BLaER1 treated with 17β-estradiol and CSF1 and Interleukin-3, amounts not matched to agents 10 nM and 100 nM (cell line): ENCODE measurements around the gene KIRREL3.

Source experiments
- H3K27ac ChIP-seq, 11 experiments: shearing (Covaris generic); formaldehyde crosslinking; 2 replicates each; pipeline ENCODE4 v1.8.1; 2022
- H3K27me3 ChIP-seq, 11 experiments: shearing (Covaris generic); formaldehyde crosslinking; 2 replicates each; pipeline ENCODE4 v1.8.1; 2022
- H3K36me3 ChIP-seq, 11 experiments: shearing (Covaris generic); formaldehyde crosslinking; 2 replicates each; pipeline ENCODE4 v1.8.1; 2022
- H3K4me1 ChIP-seq, 10 experiments: shearing (Covaris generic); formaldehyde crosslinking; 2 replicates each; pipeline ENCODE4 v1.8.1; 2022
- H3K4me2 ChIP-seq, 11 experiments: shearing (Covaris generic); formaldehyde crosslinking; 2 replicates each; pipeline ENCODE4 v1.8.1; 2022
- H3K4me3 ChIP-seq, 10 experiments: shearing (Covaris generic); formaldehyde crosslinking; 2 replicates each; pipeline ENCODE4 v1.8.1; 2022
- H3K9ac ChIP-seq, 11 experiments: shearing (Covaris generic); formaldehyde crosslinking; 2 replicates each; pipeline ENCODE4 v1.8.1; 2022
- H3K9me3 ChIP-seq, 11 experiments: shearing (Covaris generic); formaldehyde crosslinking; replicated peaks in 1 of 11; 2 replicates each; pipeline ENCODE4 v1.8.1; 2022
- H4K20me1 ChIP-seq, 11 experiments: shearing (Covaris generic); formaldehyde crosslinking; 2 replicates each; pipeline ENCODE4 v1.8.1; 2022
- Cebpa-rat ChIP-seq, 11 experiments: shearing (Covaris generic); IDR thresholded peaks; 2 replicates each; pipeline ENCODE4 v1.8.1; 2022

KIRREL3 gene

GRCh38 chr11:126880872-126881271 lies 119.7 kb downstream of the KIRREL3 start:
- no peak overlapping the region for H3K4me3 ChIP-seq
- no peaks in the 10 kb centered on the region for H3K9me3 ChIP-seq
- H3K36me3 ChIP-seq = no peaks in the 10 kb centered on the region
- no peak overlapping the region for H3K4me2 ChIP-seq
- H3K27me3 ChIP-seq = no peaks in the 10 kb centered on the region
- no peak for TF ChIP-seq Cebpa-rat (IDR thresholded peaks at IDR 0.05)
- no peak overlapping the region for H3K27ac ChIP-seq
- peaks cover 0 to 5% (median 0%) of the 10 kb centered on the region in 10 experiments; a peak in 2 of 20 replicates for H3K4me1 ChIP-seq
- no peaks in the 10 kb centered on the region for H4K20me1 ChIP-seq
- no peak overlapping the region for H3K9ac ChIP-seq

GRCh38 chr11:126879516-126879915 lies 121.1 kb downstream of the KIRREL3 start:
- Histone ChIP-seq H3K27ac (no peak overlapping the region), H3K4me1 (peaks cover 0 to 5% (median 0%) of the 10 kb centered on the region in 10 experiments; a peak in 2 of 20 replicates), H3K4me3 (no peak overlapping the region), H3K9me3 (no peaks in the 10 kb centered on the region), H3K4me2 (peak overlapping the region in 1 of 11 experiments; percentile 14; a peak in 2 of 22 replicates), H3K36me3 (no peaks in the 10 kb centered on the region), H3K9ac (no peak overlapping the region), H4K20me1 (no peaks in the 10 kb centered on the region), H3K27me3 (no peaks in the 10 kb centered on the region)
- no peak for TF ChIP-seq Cebpa-rat (IDR thresholded peaks at IDR 0.05)

GRCh38 chr11:126878913-126879482 lies 121.6 kb downstream of the KIRREL3 start:
- peak overlapping the region in 1 of 11 experiments; percentile 14; a peak in 2 of 22 replicates for H3K4me2 ChIP-seq
- no peak overlapping the region for H3K9ac ChIP-seq
- no peaks in the 10 kb centered on the region for H3K9me3 ChIP-seq
- no peak for TF ChIP-seq Cebpa-rat (IDR thresholded peaks at IDR 0.05)
- H3K36me3 ChIP-seq = no peaks in the 10 kb centered on the region
- H4K20me1 ChIP-seq = no peaks in the 10 kb centered on the region
- no peaks in the 10 kb centered on the region for H3K27me3 ChIP-seq
- H3K4me3 ChIP-seq = no peak overlapping the region
- H3K4me1 ChIP-seq = peaks cover 0 to 5% (median 0%) of the 10 kb centered on the region in 10 experiments; a peak in 2 of 20 replicates
- H3K27ac ChIP-seq = no peak overlapping the region

DNA sequence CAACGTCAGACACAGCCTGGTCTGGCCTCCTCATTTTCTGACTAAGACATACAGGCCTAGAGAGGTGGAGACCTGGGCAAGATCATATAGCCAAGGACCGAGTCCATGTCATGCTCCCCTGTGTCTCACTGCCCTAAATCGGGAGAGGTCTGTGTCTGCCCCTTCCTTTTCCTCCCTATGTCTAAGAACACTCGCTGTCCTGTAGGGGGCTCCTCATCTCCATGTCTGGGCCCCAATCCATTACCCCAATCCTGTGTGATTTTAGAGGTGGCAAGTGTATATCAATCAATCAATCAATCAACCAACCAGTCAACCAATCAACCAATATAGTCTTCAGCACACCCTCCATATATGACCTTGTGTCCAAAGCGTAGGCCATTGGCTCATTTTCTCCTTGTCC lies 125.7 kb downstream of the KIRREL3 start:
- no peak overlapping the region for H3K27ac ChIP-seq
- H3K27me3 ChIP-seq = no peaks in the 10 kb centered on the region
- no peaks in the 10 kb centered on the region for H3K36me3 ChIP-seq
- no peak overlapping the region for H3K9ac ChIP-seq
- no peak overlapping the region for H3K4me3 ChIP-seq
- no peak for TF ChIP-seq Cebpa-rat (IDR thresholded peaks at IDR 0.05)
- H3K4me2 ChIP-seq = no peak overlapping the region
- peaks cover 7 to 30% (median 15%) of the 10 kb centered on the region in 11 experiments; a peak in 19 of 22 replicates for H3K9me3 ChIP-seq
- peaks cover 0 to 5% (median 0%) of the 10 kb centered on the region in 10 experiments; a peak in 2 of 20 replicates for H3K4me1 ChIP-seq
- no peaks in the 10 kb centered on the region for H4K20me1 ChIP-seq

GRCh38 chr11:126874276-126874675 lies 126.3 kb downstream of the KIRREL3 start:
- no peak for TF ChIP-seq Cebpa-rat (IDR thresholded peaks at IDR 0.05)
- Histone ChIP-seq H3K4me3 (no peak overlapping the region), H3K9ac (no peak overlapping the region), H3K27ac (no peak overlapping the region), H3K9me3 (peaks cover 7 to 30% (median 15%) of the 10 kb centered on the region in 11 experiments; a peak in 19 of 22 replicates), H4K20me1 (no peaks in the 10 kb centered on the region), H3K4me1 (peaks cover 0 to 3% (median 0%) of the 10 kb centered on the region in 10 experiments; a peak in 2 of 20 replicates), H3K36me3 (no peaks in the 10 kb centered on the region), H3K27me3 (no peaks in the 10 kb centered on the region), H3K4me2 (no peak overlapping the region)

DNA sequence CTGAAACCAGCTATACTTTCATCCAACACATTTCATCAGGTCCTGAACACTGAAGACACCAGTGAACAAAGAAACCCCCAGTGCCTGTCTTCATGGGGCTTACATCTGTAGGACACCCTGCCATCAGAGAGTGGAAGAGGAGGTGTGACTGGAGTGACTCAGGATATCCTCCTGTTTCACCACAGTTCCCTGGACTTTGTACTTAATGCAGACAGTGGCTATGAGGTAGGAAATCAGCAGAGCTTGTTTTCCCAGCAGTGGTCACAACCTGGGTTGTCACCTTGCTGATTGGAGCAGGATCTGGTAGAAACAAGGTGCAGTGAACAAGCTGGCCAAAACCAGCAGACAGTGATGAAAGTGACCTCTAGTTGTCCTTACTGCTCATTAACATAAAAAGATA lies 128.8 kb downstream of the KIRREL3 start:
- H3K9ac ChIP-seq = no peak overlapping the region
- peaks cover 7 to 30% (median 15%) of the 10 kb centered on the region in 11 experiments; a peak in 19 of 22 replicates for H3K9me3 ChIP-seq
- H3K27me3 ChIP-seq = no peaks in the 10 kb centered on the region
- no peaks in the 10 kb centered on the region for H3K4me1 ChIP-seq
- no peaks in the 10 kb centered on the region for H3K36me3 ChIP-seq
- H3K27ac ChIP-seq = no peak overlapping the region
- H3K4me3 ChIP-seq = no peak overlapping the region
- no peak for TF ChIP-seq Cebpa-rat (IDR thresholded peaks at IDR 0.05)
- no peaks in the 10 kb centered on the region for H4K20me1 ChIP-seq
- no peak overlapping the region for H3K4me2 ChIP-seq

- H3K4me3 ChIP-seq = no peak overlapping the region
- H3K4me1 ChIP-seq = no peaks in the 10 kb centered on the region
- no peak overlapping the region for H3K4me2 ChIP-seq
- no peaks in the 10 kb centered on the region for H3K36me3 ChIP-seq
- no peak overlapping the region for H3K9ac ChIP-seq
- no peak overlapping the region for H3K27ac ChIP-seq
- no peaks in the 10 kb centered on the region for H4K20me1 ChIP-seq
- H3K9me3 ChIP-seq = peaks cover 7 to 30% (median 15%) of the 10 kb centered on the region in 11 experiments; a peak in 19 of 22 replicates
- TF ChIP-seq Cebpa-rat (IDR thresholded peaks at IDR 0.05) = no peak
- H3K27me3 ChIP-seq = no peaks in the 10 kb centered on the region
Measured at GRCh38 chr11:126870021-126870420, 130.5 kb downstream of the KIRREL3 start.

DNA sequence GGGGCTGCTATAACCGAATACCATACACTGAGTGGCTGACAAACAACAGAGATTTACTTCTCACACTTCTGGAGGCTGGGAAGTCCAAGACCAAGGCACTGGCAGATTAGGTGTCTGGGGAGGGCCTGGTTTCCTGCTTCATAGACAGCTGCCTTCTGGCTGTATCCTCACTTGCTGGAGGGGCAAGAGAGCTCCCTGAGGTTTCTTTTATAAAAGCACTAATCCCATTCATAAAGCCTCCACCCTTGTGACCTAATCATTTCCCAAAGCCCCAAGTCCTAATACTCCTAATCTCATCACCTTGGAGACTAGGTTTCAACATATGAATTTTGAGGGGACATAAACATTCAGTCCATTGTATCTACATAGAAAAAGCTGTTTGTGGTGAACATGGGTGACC lies 131.8 kb downstream of the KIRREL3 start:
- Histone ChIP-seq H3K4me2 (no peak overlapping the region), H4K20me1 (no peaks in the 10 kb centered on the region; a peak in 1 of 22 replicates), H3K36me3 (no peaks in the 10 kb centered on the region), H3K4me3 (no peak overlapping the region), H3K4me1 (no peaks in the 10 kb centered on the region), H3K27me3 (no peaks in the 10 kb centered on the region), H3K27ac (no peak overlapping the region), H3K9ac (no peak overlapping the region), H3K9me3 (peaks cover 7 to 30% (median 15%) of the 10 kb centered on the region in 11 experiments; a peak in 19 of 22 replicates)
- no peak for TF ChIP-seq Cebpa-rat (IDR thresholded peaks at IDR 0.05)

DNA sequence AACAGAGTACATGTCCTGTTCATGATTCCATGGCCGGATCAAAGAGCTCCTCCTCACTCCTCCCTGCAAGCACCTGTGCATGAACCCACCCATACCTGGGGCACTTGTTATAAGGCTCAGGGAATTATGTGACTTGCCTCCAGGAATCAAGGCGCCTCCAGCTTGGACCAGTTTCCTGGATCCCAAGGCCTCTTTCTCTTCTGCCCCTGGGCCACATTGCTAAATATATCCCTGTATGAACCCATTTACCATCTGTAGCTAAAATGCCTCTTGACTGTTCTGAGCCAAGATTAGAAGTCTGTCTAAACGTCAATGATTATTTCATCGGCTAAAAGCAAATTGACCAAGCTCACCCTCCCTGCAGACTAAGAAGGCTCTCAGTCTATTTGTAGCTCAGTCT lies 135.6 kb downstream of the KIRREL3 start:
- no peak for TF ChIP-seq Cebpa-rat (IDR thresholded peaks at IDR 0.05)
- H4K20me1 ChIP-seq = no peaks in the 10 kb centered on the region; a peak in 1 of 22 replicates
- H3K27ac ChIP-seq = no peak overlapping the region
- H3K9me3 ChIP-seq = no peaks in the 10 kb centered on the region
- H3K4me2 ChIP-seq = no peak overlapping the region
- H3K27me3 ChIP-seq = no peaks in the 10 kb centered on the region
- no peaks in the 10 kb centered on the region for H3K36me3 ChIP-seq
- H3K4me3 ChIP-seq = no peak overlapping the region
- H3K4me1 ChIP-seq = no peaks in the 10 kb centered on the region
- no peak overlapping the region for H3K9ac ChIP-seq
